MCF 10A (cell line): ENCODE measurements around the gene SDK1. TPM values are rescaled to one million over a fixed set of nuclear protein-coding genes. Genes with fewer than 3 reads are reported as not detected.

ENCODE experiments used
- BruUV-seq: library from RNA; stranded (reverse); fragments of 400-500 nt; replicated peaks from 2 replicates; lab custom pipeline; 2021; lab: Mats Ljungman, UMichigan
- CTCF ChIA-PET: fragments of 300-600 bp; sonication (Branson Sonifier 250); formaldehyde crosslinking; extraction: SDS; loops from one replicate; lab custom pipeline; 2021; ENCODE audit warnings: antibody characterized with exemption, inconsistent platforms; lab: Yijun Ruan, JAX
- POLR2A ChIA-PET: fragments of 300-600, 350-650 bp; sonication (Branson Sonifier 250); formaldehyde crosslinking; extraction: SDS; loops from one replicate; lab custom pipeline; 2020; ENCODE audit warnings: antibody characterized with exemption, inconsistent platforms; lab: Yijun Ruan, JAX
- DNase-seq: peaks from one replicate; pipeline ENCODE4 v3.0.0-alpha.2; 2018; ENCODE audit not compliant: unreplicated experiment
- H3K27ac Mint-ChIP-seq: one replicate; pipeline ENCODE4 v1.8.0; 2022; ENCODE audit warnings: mild to moderate bottlenecking, low read depth, mixed read lengths; ENCODE audit not compliant: unreplicated experiment
- H3K27me3 Mint-ChIP-seq: one replicate; pipeline ENCODE4 v1.8.0; 2022; ENCODE audit warnings: mixed read lengths; ENCODE audit not compliant: insufficient read depth, unreplicated experiment
- H3K36me3 Mint-ChIP-seq: one replicate; pipeline ENCODE4 v1.8.0; 2022; ENCODE audit warnings: mild to moderate bottlenecking, moderate library complexity, mixed read lengths; ENCODE audit not compliant: insufficient read depth, unreplicated experiment
- H3K4me1 Mint-ChIP-seq: one replicate; pipeline ENCODE4 v1.8.0; 2022; ENCODE audit warnings: mixed read lengths; ENCODE audit not compliant: insufficient read depth, unreplicated experiment
- H3K4me3 Mint-ChIP-seq: one replicate; pipeline ENCODE4 v1.8.0; 2022; ENCODE audit warnings: mild to moderate bottlenecking, moderate library complexity, mixed read lengths; ENCODE audit not compliant: unreplicated experiment
- H3K9me3 Mint-ChIP-seq: one replicate; pipeline ENCODE4 v1.8.0; 2022; ENCODE audit warnings: mixed read lengths; ENCODE audit not compliant: unreplicated experiment
- intact Hi-C: fragments of 100-400 bp; cut with micrococcal nuclease; formaldehyde crosslinking; loops from 2 replicates; pipeline ENCODE4 v1.14.1; 2022
- total RNA-seq: library from RNA; stranded (reverse); gene quantifications from 2 replicates; pipeline ENCODE4 v1.2.3, GENCODE V29; 2022
- TF ChIP-seq, protein P1 (sequence below): fragments of 200-600 bp; IDR thresholded peaks from one replicate; pipeline ENCODE4 v1.8.0; 2022; ENCODE audit warnings: antibody characterized with exemption, mild to moderate bottlenecking; ENCODE audit not compliant: unreplicated experiment

The SDK1 gene
- total RNA-seq, 1 experiment from 2014 or later, result 3.3 TPM

DNA sequence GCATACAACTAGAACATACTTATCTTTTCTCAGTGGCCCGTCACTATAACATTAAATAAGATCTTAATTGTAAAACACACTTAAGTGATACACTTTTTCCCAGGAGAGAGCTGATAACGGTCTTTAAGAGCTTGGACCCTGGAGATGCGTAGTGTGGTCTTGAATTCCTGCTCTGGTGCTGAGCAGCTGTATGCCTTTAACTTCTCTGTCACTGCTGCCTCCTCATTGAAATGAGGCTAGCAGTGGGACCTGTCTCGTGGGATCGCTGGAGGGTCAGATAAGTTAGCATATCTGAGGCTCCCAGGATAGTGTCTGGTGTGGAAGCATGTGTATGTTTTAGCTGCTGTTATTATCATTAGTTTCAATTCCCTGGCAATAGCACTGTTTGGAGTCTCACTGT is 194.9 kb downstream of the SDK1 start:
- CTCF ChIA-PET, result no interaction called here
- BruUV-seq, result no TSS peak

DNA sequence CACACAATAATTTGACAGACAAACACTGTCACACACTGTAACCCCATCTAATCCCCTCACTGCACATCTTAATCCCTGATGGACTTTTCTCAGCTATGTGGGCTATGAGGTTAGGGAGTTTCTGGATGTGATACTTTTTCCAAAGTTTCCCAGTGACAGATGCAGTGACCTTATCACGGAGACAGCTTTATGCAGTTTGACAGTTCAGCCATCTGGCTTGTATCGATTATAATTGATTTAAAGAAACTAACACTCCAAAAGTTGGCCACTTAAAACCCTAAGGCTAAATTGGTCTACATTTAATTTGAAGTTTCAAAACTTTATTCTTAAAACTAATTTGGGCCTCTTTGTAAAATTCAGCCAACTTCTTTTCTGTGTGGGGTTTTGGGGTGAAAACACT is 196.7 kb downstream of the SDK1 start:
- ChIA-PET POLR2A (interaction anchor here (0.6 to 0.8 kb wide), 2 partner anchors 10 to 20 kb away, joined by 3 read pairs; no protein-coding TSS in a partner anchor), CTCF (interaction anchor here (1.4 kb wide), 1 partner anchor 53 kb away, joined by 3 read pairs; no protein-coding TSS in a partner anchor)
- H3K9me3 Mint-ChIP-seq, result peaks cover 22% of the 10 kb centered on the region
- intact Hi-C loops, result no loop called here
- H3K36me3 Mint-ChIP-seq, result no peaks in the 10 kb centered on the region
- BruUV-seq, result no TSS peak
- TF ChIP-seq, protein P1, sequence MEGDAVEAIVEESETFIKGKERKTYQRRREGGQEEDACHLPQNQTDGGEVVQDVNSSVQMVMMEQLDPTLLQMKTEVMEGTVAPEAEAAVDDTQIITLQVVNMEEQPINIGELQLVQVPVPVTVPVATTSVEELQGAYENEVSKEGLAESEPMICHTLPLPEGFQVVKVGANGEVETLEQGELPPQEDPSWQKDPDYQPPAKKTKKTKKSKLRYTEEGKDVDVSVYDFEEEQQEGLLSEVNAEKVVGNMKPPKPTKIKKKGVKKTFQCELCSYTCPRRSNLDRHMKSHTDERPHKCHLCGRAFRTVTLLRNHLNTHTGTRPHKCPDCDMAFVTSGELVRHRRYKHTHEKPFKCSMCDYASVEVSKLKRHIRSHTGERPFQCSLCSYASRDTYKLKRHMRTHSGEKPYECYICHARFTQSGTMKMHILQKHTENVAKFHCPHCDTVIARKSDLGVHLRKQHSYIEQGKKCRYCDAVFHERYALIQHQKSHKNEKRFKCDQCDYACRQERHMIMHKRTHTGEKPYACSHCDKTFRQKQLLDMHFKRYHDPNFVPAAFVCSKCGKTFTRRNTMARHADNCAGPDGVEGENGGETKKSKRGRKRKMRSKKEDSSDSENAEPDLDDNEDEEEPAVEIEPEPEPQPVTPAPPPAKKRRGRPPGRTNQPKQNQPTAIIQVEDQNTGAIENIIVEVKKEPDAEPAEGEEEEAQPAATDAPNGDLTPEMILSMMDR, result no peak
- no peak overlapping the region for H3K27ac Mint-ChIP-seq
- H3K4me1 Mint-ChIP-seq, result peaks cover 20% of the 10 kb centered on the region
- H3K4me3 Mint-ChIP-seq, result no peak overlapping the region
- no peak for DNase-seq
- no peaks in the 10 kb centered on the region for H3K27me3 Mint-ChIP-seq

More for the DNA sequence above, 194.9 kb downstream of the SDK1 start:
- intact Hi-C loops, result no loop called here
- no peak for DNase-seq
- Mint-ChIP-seq H3K9me3 (peaks cover 22% of the 10 kb centered on the region), H3K4me3 (no peak overlapping the region), H3K27me3 (no peaks in the 10 kb centered on the region), H3K27ac (no peak overlapping the region), H3K36me3 (no peaks in the 10 kb centered on the region), H3K4me1 (peaks cover 20% of the 10 kb centered on the region)
- POLR2A ChIA-PET, result no interaction called here
- TF ChIP-seq, protein P1, result no peak

DNA sequence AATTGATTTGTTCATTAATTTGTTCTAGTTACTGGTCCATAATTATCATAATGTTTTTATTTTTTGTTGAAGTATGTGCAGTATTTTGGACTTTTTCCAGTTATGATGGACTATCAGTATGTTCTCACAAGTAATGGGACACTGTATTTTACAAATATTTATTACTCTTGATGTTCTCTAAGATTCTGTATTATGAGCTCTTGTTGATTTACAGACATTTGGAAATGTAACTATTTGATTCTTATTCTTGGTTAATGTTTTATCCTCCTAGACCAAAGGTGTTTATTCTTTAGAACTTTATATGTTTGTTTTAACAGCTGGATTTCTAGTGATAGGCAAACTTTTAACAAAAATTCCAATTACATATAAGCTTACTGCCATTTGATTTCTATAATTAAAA is 200.6 kb downstream of the SDK1 start:
- Mint-ChIP-seq H3K27me3 (no peaks in the 10 kb centered on the region), H3K4me1 (no peaks in the 10 kb centered on the region), H3K27ac (no peak overlapping the region), H3K36me3 (no peaks in the 10 kb centered on the region), H3K4me3 (no peak overlapping the region), H3K9me3 (peaks cover 29% of the 10 kb centered on the region)
- CTCF ChIA-PET, result interaction anchor here (0.6 kb wide), 2 partner anchors 181 to 198 kb away, joined by 3 read pairs; no protein-coding TSS in a partner anchor
- POLR2A ChIA-PET, result no interaction called here
- intact Hi-C loops, result no loop called here
- TF ChIP-seq, protein P1, result no peak
- DNase-seq, result no peak
- no TSS peak for BruUV-seq

DNA sequence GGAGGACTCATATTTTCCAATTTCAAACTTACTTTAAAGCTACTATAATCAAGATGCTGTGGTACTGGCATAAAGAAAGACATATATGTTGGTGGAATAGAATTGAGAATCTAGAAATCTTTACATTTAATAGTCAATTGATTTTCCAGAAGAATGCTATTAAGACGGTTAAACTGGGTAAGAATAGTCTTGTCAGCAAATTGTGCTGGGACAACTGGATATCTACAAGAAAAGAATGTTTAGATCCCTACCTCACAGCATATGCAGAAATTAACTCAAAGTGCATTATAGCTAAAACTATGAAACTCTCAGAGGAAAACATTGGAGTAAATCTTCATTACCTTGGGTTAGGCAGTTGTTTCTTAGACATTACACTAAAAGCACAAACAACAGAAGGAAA is 203.3 kb downstream of the SDK1 start:
- H3K27ac Mint-ChIP-seq, result no peak overlapping the region
- ChIA-PET CTCF (interaction anchor here (0.6 kb wide), 2 partner anchors 10 to 640 kb away, joined by 3 to 4 read pairs; no protein-coding TSS in a partner anchor), POLR2A (interaction anchor here (0.7 kb wide), 1 partner anchor 88 kb away, joined by 3 read pairs; no protein-coding TSS in a partner anchor)
- no peaks in the 10 kb centered on the region for H3K27me3 Mint-ChIP-seq
- TF ChIP-seq, protein P1, result no peak
- BruUV-seq, result no TSS peak
- H3K4me3 Mint-ChIP-seq, result no peak overlapping the region
- no peaks in the 10 kb centered on the region for H3K36me3 Mint-ChIP-seq
- intact Hi-C loops, result no loop called here
- no peak for DNase-seq
- no peaks in the 10 kb centered on the region for H3K4me1 Mint-ChIP-seq
- H3K9me3 Mint-ChIP-seq, result peaks cover 31% of the 10 kb centered on the region
